Suprapubic skin (tissue), 4 donors: ENCODE measurements around the gene AGAP1. TPM values are rescaled to one million over a fixed set of nuclear protein-coding genes. Genes with fewer than 3 reads are reported as not detected.

Source experiments
- DNase-seq, 2 donors: peaks; one replicate each; pipeline ENCODE4 v3.0.0-alpha.2; 2019; ENCODE audit warnings: low spot score in 2 of 2
- H3K27ac ChIP-seq: fragments of 200-600 bp; sonication (generic); one replicate; pipeline ENCODE4 v1.5.1; 2019
- H3K27me3 ChIP-seq: fragments of 200-600 bp; sonication (generic); one replicate; pipeline ENCODE4 v1.5.1; 2019
- H3K36me3 ChIP-seq: fragments of 200-600 bp; sonication (generic); one replicate; pipeline ENCODE4 v1.5.1; 2019
- H3K4me1 ChIP-seq: fragments of 200-600 bp; sonication (generic); one replicate; pipeline ENCODE4 v1.5.1; 2019
- H3K4me3 ChIP-seq: fragments of 200-600 bp; sonication (generic); one replicate; pipeline ENCODE4 v1.5.1; 2019; ENCODE audit warnings: mild to moderate bottlenecking
- H3K9me3 ChIP-seq: fragments of 200-600 bp; sonication (generic); one replicate; pipeline ENCODE4 v1.5.1; 2019
- CTCF ChIP-seq, 2 donors: fragments of 200-600 bp in 1 of 2; fragments of 450-650 bp in 1 of 2; sonication (generic) in 1 of 2; IDR thresholded peaks; one replicate each; pipeline ENCODE4 v1.5.1; 2016 to 2019; ENCODE audit warnings: antibody characterized with exemption in 2 of 2, mild to moderate bottlenecking in 1 of 2, moderate library complexity in 1 of 2
- EP300 ChIP-seq: sonication (generic); formaldehyde crosslinking; IDR thresholded peaks from one replicate; pipeline ENCODE4 v1.6.1; 2017; ENCODE audit warnings: antibody characterized with exemption
- POLR2A ChIP-seq, 2 donors: fragments of 450-650 bp; IDR thresholded peaks; one replicate each; pipeline ENCODE4 v1.6.1; 2017; ENCODE audit warnings: antibody characterized with exemption in 2 of 2, mild to moderate bottlenecking in 2 of 2, moderate library complexity in 2 of 2
- POLR2AphosphoS5 ChIP-seq, 3 donors: sonication (generic); formaldehyde crosslinking; IDR thresholded peaks; one replicate each; pipeline ENCODE4 v1.6.1; 2017; ENCODE audit warnings: antibody characterized with exemption in 3 of 3
- WGBS: methylation state at CpG from one replicate; pipeline ENCODE4 v1.1.5; 2018; 5-methylcytosine and 5-hydroxymethylcytosine counted together
- total RNA-seq, 4 donors: library from RNA; depleted of rRNA; stranded (reverse); fragments of >200 nt; gene quantifications; one replicate each; pipeline ENCODE4 v1.1.0, GENCODE V29; 2016

The AGAP1 gene
- total RNA-seq, 4 donors from 2014 or later, result 14.1 to 30.7 (median 19.4) TPM

GRCh38 chr2:235723371-235723770 is 229.5 kb downstream of the AGAP1 start:
- Histone ChIP-seq H3K36me3 (no peaks in the 10 kb centered on the region), H3K9me3 (no peaks in the 10 kb centered on the region), H3K27ac (peak overlapping the region; percentile 24), H3K4me1 (peaks cover 13% of the 10 kb centered on the region), H3K4me3 (no peak overlapping the region), H3K27me3 (no peaks in the 10 kb centered on the region)
- no peak for DNase-seq
- 92% methylated on average over 5 of the region's 6 CpGs for WGBS
- no peak for TF ChIP-seq EP300
- TF ChIP-seq POLR2A (IDR thresholded peaks at IDR 0.05), result no peak
- TF ChIP-seq CTCF (IDR thresholded peaks at IDR 0.05), result no peak
- no peak for TF ChIP-seq POLR2AphosphoS5 (IDR thresholded peaks at IDR 0.05)

GRCh38 chr2:235723811-235724465 is 230.1 kb downstream of the AGAP1 start:
- 84% methylated on average over 11 of the region's 16 CpGs for WGBS
- TF ChIP-seq CTCF (IDR thresholded peaks at IDR 0.05), result no peak
- TF ChIP-seq POLR2A (IDR thresholded peaks at IDR 0.05), result no peak
- no peak for TF ChIP-seq EP300
- TF ChIP-seq POLR2AphosphoS5 (IDR thresholded peaks at IDR 0.05), result no peak
- peak in 1 of 2 donors; percentile 60 for DNase-seq
- Histone ChIP-seq H3K27ac (peak overlapping the region; percentile 81), H3K4me1 (peaks cover 15% of the 10 kb centered on the region), H3K4me3 (no peak overlapping the region), H3K9me3 (no peaks in the 10 kb centered on the region), H3K27me3 (no peaks in the 10 kb centered on the region), H3K36me3 (no peaks in the 10 kb centered on the region)

- DNase-seq, result peak in 1 of 2 donors; percentile 74
- Histone ChIP-seq H3K4me3 (no peak overlapping the region), H3K27me3 (no peaks in the 10 kb centered on the region), H3K9me3 (no peaks in the 10 kb centered on the region), H3K27ac (peak overlapping the region; percentile 81), H3K4me1 (peaks cover 16% of the 10 kb centered on the region), H3K36me3 (no peaks in the 10 kb centered on the region)
- no peak for TF ChIP-seq EP300
- peak in 1 of 3 donors; percentile 28 for TF ChIP-seq POLR2AphosphoS5 (IDR thresholded peaks at IDR 0.05)
- WGBS, result 40% methylated on average over 6 of the region's 8 CpGs
These were observed 231.2 kb downstream of the AGAP1 start for GRCh38 chr2:235725016-235725489.

GRCh38 chr2:235725841-235726240 is 232.0 kb downstream of the AGAP1 start:
- no peaks in the 10 kb centered on the region for H3K36me3 ChIP-seq
- 63% methylated on average over 4 of the region's 4 CpGs for WGBS
- no peaks in the 10 kb centered on the region for H3K27me3 ChIP-seq
- peak overlapping the region; percentile 81 for H3K27ac ChIP-seq
- peaks cover 16% of the 10 kb centered on the region for H3K4me1 ChIP-seq
- no peak overlapping the region for H3K4me3 ChIP-seq
- H3K9me3 ChIP-seq, result no peaks in the 10 kb centered on the region
- no peak for DNase-seq
- no peak for TF ChIP-seq EP300
- TF ChIP-seq POLR2AphosphoS5 (IDR thresholded peaks at IDR 0.05), result no peak
- no peak for TF ChIP-seq POLR2A (IDR thresholded peaks at IDR 0.05)
- no peak for TF ChIP-seq CTCF (IDR thresholded peaks at IDR 0.05)

GRCh38 chr2:235726554-235726953 is 232.7 kb downstream of the AGAP1 start:
- Histone ChIP-seq H3K4me3 (no peak overlapping the region), H3K4me1 (peaks cover 16% of the 10 kb centered on the region), H3K27me3 (no peaks in the 10 kb centered on the region), H3K9me3 (no peaks in the 10 kb centered on the region), H3K36me3 (no peaks in the 10 kb centered on the region), H3K27ac (peak overlapping the region; percentile 30)
- no peak for TF ChIP-seq POLR2A (IDR thresholded peaks at IDR 0.05)
- 94% methylated on average over 5 of the region's 5 CpGs for WGBS
- no peak for DNase-seq

- Histone ChIP-seq H3K27me3 (no peaks in the 10 kb centered on the region), H3K27ac (peak overlapping the region; percentile 30), H3K9me3 (no peaks in the 10 kb centered on the region), H3K4me1 (peaks cover 16% of the 10 kb centered on the region), H3K36me3 (no peaks in the 10 kb centered on the region), H3K4me3 (no peak overlapping the region)
- TF ChIP-seq EP300 (no peak), POLR2A (IDR thresholded peaks at IDR 0.05) (peak in 1 of 2 donors; percentile 15)
- peak in 1 of 2 donors; percentile 81 for DNase-seq
- 59% methylated on average over 5 of the region's 5 CpGs for WGBS
These were observed 233.3 kb downstream of the AGAP1 start for GRCh38 chr2:235727174-235727573.
